Measurements from ENCODE around the gene TFIP11. TPM values are rescaled to one million over a fixed set of nuclear protein-coding genes. Genes with fewer than 3 reads are reported as not detected.
A peak's percentile ranks its signal among the peaks of the same experiment; 100 is the strongest.

The TFIP11 gene
- total and polyA plus RNA-seq, 12 donors, result 18.8 to 25.5 (median 23.0) TPM

GRCh38 chr22:26502688-26503561 is 9.3 kb downstream of the TFIP11 start:
- peak; percentile 78 to 93 (median 85) for ATAC-seq
- Histone ChIP-seq H3K27ac (peak overlapping the region; percentile 29 to 80 (median 69)), H3K4me1 (peaks cover 4 to 27% (median 22%) of the 10 kb centered on the region in 9 donors), H3K4me3 (peak overlapping the region in 2 of 10 donors; percentile 5 to 16), H3K9me3 (no peaks in the 10 kb centered on the region), H3K27me3 (no peaks in the 10 kb centered on the region), H3K36me3 (peaks cover under 1 to 100% (median 94%) of the 10 kb centered on the region in 9 donors)
- peak; percentile 25 to 41 for DNase-seq
- intact Hi-C loops (cut with DNase I), result loop anchor here in 2 of 10 donors (1.0 to 5.0 kb wide), 2 partner anchors 24 to 84 kb away; no protein-coding TSS in a partner anchor
- WGBS, 2 donors, result 23 to 30% methylated on average over 3 of the region's 3 CpGs
- TF ChIP-seq CTCF (IDR thresholded peaks at IDR 0.05), result peak; percentile 7 to 69 (median 58)

DNA sequence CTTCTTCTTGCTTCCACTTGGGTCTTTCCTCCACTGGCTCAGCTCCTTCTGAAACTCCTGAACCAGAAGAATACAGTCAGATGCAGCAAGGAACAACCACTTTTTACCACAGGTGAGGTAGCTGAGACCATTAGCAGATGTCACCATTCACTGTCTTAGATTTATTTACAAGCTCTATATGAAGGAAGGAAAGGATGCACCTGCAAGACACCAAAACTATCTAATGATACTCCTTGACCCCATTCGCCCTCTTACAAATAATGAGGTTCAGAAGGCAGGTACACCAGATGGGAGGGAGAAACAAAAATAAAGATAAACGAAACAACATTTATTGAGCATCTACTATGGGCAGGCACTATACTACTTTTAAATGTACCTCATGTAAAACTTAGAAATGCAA is 10.3 kb downstream of the TFIP11 start:
- Histone ChIP-seq H3K9me3 (no peaks in the 10 kb centered on the region), H3K4me3 (no peak overlapping the region), H3K4me1 (peaks cover 4 to 27% (median 22%) of the 10 kb centered on the region in 9 donors), H3K27me3 (no peaks in the 10 kb centered on the region), H3K27ac (no peak overlapping the region), H3K36me3 (peaks cover 0 to 100% (median 92%) of the 10 kb centered on the region in 9 donors)
- 89 to 95% methylated on average over 2 of the region's 2 CpGs for WGBS, 2 donors
- TF ChIP-seq CTCF (IDR thresholded peaks at IDR 0.05), result no peak
- no peak for ATAC-seq
- intact Hi-C loops (cut with DNase I), result loop anchor here in 1 of 10 donors (5.0 kb wide), 1 partner anchor 85 kb away; no protein-coding TSS in a partner anchor
- DNase-seq, result no peak

DNA sequence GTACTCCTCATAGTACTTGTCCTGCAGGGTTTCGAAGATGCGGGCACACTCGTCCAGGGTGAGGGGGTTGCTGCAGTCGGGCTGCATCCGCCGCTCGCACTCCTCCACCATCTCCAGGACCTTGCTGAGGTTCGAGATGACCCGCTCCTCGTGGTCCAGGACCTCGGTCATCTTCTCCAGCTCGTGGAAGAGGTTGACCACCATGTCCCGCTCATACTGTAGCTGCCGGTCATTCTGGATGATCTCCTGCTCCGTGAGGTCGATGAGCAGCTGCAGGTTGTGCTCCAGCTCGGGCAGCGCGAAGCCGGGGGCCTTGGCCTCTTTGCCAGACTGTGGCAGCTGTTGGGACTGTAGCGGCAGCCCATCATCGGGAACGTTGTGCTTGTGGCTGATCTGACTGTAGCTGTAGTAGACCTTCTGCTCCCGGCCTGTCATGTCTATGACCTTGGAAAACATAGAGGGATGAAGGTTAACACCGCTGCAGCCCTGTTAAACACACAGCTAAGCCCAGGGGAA is 13.0 kb downstream of the TFIP11 start:
- no peak for ATAC-seq
- 91 to 92% methylated on average over 25 of the region's 25 CpGs for WGBS, 2 donors
- Histone ChIP-seq H3K27me3 (no peaks in the 10 kb centered on the region), H3K4me1 (peaks cover 2 to 22% (median 18%) of the 10 kb centered on the region in 9 donors), H3K27ac (no peak overlapping the region), H3K9me3 (no peaks in the 10 kb centered on the region), H3K36me3 (peaks cover 3 to 100% (median 78%) of the 10 kb centered on the region in 9 donors), H3K4me3 (no peak overlapping the region)
- intact Hi-C loops (cut with DNase I), result no loop called here
- no peak for DNase-seq
- no peak for TF ChIP-seq CTCF (IDR thresholded peaks at IDR 0.05)

DNA sequence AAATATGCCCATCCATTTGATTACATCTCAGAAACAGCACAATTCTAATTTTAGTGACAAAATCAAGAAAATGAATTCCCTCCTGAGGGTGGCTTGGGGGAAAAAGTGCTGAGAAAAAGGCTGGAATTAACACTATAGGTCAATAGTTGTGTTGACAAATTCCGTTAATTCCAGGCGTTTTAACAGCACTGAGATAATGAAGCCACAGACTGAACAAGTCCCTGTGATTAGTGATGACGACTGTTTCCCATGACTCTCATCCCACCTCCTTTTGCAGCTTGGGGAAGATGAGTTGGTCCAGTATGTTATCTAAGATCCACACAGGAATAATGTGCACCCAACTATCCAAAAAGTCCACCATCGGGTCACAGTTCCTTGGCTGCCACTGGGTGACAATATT is 15.8 kb downstream of the TFIP11 start:
- Histone ChIP-seq H3K4me1 (peaks cover 0 to 7% (median 0%) of the 10 kb centered on the region in 9 donors), H3K27me3 (no peaks in the 10 kb centered on the region), H3K36me3 (peaks cover 3 to 100% (median 71%) of the 10 kb centered on the region in 9 donors), H3K27ac (no peak overlapping the region), H3K9me3 (no peaks in the 10 kb centered on the region), H3K4me3 (no peak overlapping the region)
- intact Hi-C loops (cut with DNase I), result no loop called here
- TF ChIP-seq CTCF (IDR thresholded peaks at IDR 0.05), result no peak
- DNase-seq (no peak), ATAC-seq (no peak)
- WGBS, 2 donors, result 72 to 80% methylated on average over 4 of the region's 4 CpGs

Data from heart right ventricle (tissue), 16 donors.